ENCODE results near the gene NHLRC4.

DNA sequence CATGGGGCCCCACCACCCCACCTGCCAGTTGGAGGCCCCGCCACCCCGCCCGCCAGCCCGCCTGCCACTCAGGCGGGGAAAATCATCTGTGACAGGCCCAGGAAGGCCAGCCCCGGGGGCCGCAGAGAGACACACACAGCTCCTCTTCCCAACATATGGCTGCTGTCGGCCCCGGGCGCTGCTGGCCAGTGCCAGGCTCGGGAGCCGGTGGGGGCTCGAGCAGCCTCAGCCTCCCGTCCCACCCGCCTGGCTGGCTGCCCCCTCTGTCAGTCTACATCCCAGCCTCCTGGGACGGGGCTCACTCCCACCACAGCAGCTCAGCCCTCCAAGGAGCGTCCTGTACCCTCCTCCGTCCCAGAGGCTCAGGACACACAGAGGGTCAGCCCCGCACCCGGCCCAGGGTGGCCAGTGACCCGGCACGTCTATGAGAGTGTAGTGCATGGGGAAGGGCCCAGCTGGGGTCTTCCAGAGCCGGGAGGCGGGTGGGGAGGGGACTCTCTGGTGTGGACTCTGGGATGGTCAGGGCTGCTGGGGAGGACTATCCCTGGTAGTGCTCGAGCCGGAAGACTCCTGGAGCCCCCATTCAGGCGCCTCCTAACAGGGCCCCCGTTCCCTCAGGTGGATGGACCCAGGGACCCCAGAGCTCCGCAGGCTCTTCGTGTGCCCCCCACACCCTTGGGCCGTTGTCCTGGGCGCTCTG lies 10.2 kb upstream of the NHLRC4 start:
- no peak for TF ChIP-seq SNAI2 (CRISPR knock-in tag; IDR thresholded peaks at IDR 0.05)
- no peak for TF ChIP-seq ESRRG (CRISPR knock-in tag; IDR thresholded peaks at IDR 0.05)
- TF ChIP-seq RARB (CRISPR knock-in tag; IDR thresholded peaks at IDR 0.05), result no peak
- TF ChIP-seq, protein P1, sequence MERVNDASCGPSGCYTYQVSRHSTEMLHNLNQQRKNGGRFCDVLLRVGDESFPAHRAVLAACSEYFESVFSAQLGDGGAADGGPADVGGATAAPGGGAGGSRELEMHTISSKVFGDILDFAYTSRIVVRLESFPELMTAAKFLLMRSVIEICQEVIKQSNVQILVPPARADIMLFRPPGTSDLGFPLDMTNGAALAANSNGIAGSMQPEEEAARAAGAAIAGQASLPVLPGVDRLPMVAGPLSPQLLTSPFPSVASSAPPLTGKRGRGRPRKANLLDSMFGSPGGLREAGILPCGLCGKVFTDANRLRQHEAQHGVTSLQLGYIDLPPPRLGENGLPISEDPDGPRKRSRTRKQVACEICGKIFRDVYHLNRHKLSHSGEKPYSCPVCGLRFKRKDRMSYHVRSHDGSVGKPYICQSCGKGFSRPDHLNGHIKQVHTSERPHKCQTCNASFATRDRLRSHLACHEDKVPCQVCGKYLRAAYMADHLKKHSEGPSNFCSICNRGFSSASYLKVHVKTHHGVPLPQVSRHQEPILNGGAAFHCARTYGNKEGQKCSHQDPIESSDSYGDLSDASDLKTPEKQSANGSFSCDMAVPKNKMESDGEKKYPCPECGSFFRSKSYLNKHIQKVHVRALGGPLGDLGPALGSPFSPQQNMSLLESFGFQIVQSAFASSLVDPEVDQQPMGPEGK (CRISPR knock-in tag; IDR thresholded peaks at IDR 0.05; ENCODE audit: borderline replicate concordance), result no peak

All from SK-N-SH treated with all-trans-retinoic acid at 6 μM for 48 hours (cell line).